ENCODE measurements around the gene BCORL1. TPM values are rescaled to one million over a fixed set of nuclear protein-coding genes. Genes with fewer than 3 reads are reported as not detected.

Gene BCORL1
- total and polyA plus RNA-seq, 2 of the 4 experiments (the other 2 are of a cell fraction), result 0.54 to 1.6 TPM

DNA sequence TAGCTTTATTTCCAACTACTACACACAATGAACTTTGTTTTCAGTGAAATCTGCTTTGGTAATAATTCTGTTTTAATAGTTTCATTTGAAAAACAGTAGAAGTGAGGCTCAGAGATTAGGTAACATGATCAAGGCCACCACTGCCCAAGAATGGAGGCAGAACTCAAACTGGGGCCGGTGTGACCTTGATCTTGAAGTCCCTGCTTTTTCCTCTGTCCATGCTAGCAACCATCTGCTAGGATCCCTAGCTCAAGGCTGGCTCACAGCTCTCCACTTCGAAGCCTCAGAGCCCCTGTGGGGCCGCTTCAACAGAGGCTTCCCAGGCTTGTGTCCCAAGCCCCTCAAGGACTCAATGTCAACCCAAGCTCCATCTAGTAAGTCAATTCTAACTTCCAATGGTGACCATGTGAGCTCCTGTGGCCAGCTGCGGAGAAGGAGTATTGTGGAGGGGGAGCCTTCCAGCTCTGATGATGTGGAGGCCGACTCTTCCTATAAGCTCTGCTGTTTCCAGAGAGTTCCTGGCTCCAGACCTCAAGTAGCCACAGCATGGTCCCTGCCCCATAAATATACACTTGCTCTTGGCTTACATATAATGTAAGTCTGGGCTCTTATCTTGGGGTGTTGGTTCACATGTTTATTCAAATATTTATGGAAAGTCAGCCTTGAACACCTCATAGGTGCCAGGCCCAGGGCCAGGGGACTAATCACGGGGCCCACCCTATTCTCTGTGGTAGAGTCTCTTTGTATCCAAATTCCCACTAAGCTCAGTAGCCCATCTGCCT lies 113.0 kb downstream of the BCORL1 start:
- Histone ChIP-seq H2BK5ac (ENCODE audit: low read depth, low read length, poor library complexity, severe bottlenecking) (no peak overlapping the region), H3K9me3 (ENCODE audit: control insufficient read depth, insufficient read depth, low read length) (no peaks in the 10 kb centered on the region), H2BK15ac (ENCODE audit: low read depth, low read length) (no peak overlapping the region), H2AK9ac (replicated peaks; ENCODE audit: low read depth, low read length, poor library complexity) (no peak overlapping the region), H3K4me3 (ENCODE audit: insufficient read depth, low read depth, low read length) (no peak overlapping the region), H2BK20ac (ENCODE audit: low read depth, low read length) (no peak overlapping the region), H3K27ac (ENCODE audit: insufficient read depth, low read length) (no peak overlapping the region), H2AFZ (replicated peaks; ENCODE audit: low read length, poor library complexity) (no peak overlapping the region), H3K18ac (ENCODE audit: low read depth, low read length) (no peak overlapping the region), H4K20me1 (ENCODE audit: insufficient read depth, low read length) (peaks cover 28% of the 10 kb centered on the region), H3K4me2 (ENCODE audit: low read depth, low read length) (no peak overlapping the region), H3K9ac (ENCODE audit: low read depth, low read length) (no peak overlapping the region), H4K5ac (ENCODE audit: low read depth, low read length) (no peak overlapping the region), H3K4ac (ENCODE audit: low read depth, low read length) (no peak overlapping the region), H3K56ac (ENCODE audit: extremely low read depth, insufficient read depth, low read length) (no peak overlapping the region), H3K9me1 (ENCODE audit: insufficient read depth, low read length) (peaks cover 8% of the 10 kb centered on the region), H3K14ac (replicated peaks; ENCODE audit: low read depth, low read length) (no peak overlapping the region), H2AK5ac (ENCODE audit: low read depth, low read length) (no peak overlapping the region), H3K4me1 (ENCODE audit: control insufficient read depth, insufficient read depth, low read length) (peaks cover 10% of the 10 kb centered on the region), H3K79me1 (ENCODE audit: low read depth in 1 of 2, low read length in 2 of 2) (peaks cover 5 to 47% of the 10 kb centered on the region in 2 experiments; a peak in 3 of 4 replicates), H3K36me3 (ENCODE audit: control insufficient read depth, insufficient read depth, low read length) (no peaks in the 10 kb centered on the region), H4K8ac (ENCODE audit: low read depth in 2 of 2, low read length in 2 of 2) (no peak overlapping the region), H3K27me3 (ENCODE audit: control insufficient read depth, insufficient read depth, low read length) (no peaks in the 10 kb centered on the region; the same call in 1 of the 2 replicates), H2BK120ac (ENCODE audit: low read depth, low read length) (no peak overlapping the region), H3K23ac (ENCODE audit: low read depth, low read length) (no peak overlapping the region), H4K91ac (ENCODE audit: insufficient read depth, low read depth, low read length) (no peak overlapping the region)
- in situ Hi-C loops (cut with MboI; ENCODE audit: low sequenced_read_pairs) (no loop called here), dilution Hi-C loops (cut with HindIII; ENCODE audit: low sequenced_read_pairs, unreplicated experiment) (no loop called here), intact Hi-C loops (cut with micrococcal nuclease) (no loop called here)
- no peak for ATAC-seq (ENCODE audit: low read depth)
- no TSS peak for BruUV-seq (replicated peaks)
- TF ChIP-seq RFX5 (IDR thresholded peaks at IDR 0.05; ENCODE audit: low read depth, low read length) (no peak), CHD1 (IDR thresholded peaks at IDR 0.05; ENCODE audit: low read depth, low read length) (no peak)
- TF ChIP-seq, protein P1, sequence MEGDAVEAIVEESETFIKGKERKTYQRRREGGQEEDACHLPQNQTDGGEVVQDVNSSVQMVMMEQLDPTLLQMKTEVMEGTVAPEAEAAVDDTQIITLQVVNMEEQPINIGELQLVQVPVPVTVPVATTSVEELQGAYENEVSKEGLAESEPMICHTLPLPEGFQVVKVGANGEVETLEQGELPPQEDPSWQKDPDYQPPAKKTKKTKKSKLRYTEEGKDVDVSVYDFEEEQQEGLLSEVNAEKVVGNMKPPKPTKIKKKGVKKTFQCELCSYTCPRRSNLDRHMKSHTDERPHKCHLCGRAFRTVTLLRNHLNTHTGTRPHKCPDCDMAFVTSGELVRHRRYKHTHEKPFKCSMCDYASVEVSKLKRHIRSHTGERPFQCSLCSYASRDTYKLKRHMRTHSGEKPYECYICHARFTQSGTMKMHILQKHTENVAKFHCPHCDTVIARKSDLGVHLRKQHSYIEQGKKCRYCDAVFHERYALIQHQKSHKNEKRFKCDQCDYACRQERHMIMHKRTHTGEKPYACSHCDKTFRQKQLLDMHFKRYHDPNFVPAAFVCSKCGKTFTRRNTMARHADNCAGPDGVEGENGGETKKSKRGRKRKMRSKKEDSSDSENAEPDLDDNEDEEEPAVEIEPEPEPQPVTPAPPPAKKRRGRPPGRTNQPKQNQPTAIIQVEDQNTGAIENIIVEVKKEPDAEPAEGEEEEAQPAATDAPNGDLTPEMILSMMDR (conservative IDR thresholded peaks at IDR 0.05; ENCODE audit: low read depth, low read length), result no peak
- CTCF ChIA-PET, result no interaction called here
- no peak for DNase-seq
- WGBS, 2 experiments (ENCODE audit: extremely low coverage in 2 of 2, insufficient read length in 1 of 2), result 100% methylated on average over 1 of the region's 6 CpGs; no CpG with 5 or more reads in 1 of the 2 experiments
- POLR2A ChIA-PET (ENCODE audit: unreplicated experiment), result no interaction called here

Data from IMR-90 (cell line).